GM20000 (cell line): ENCODE measurements around the gene TM4SF5.

Experiments
- DNase-seq: peaks from one replicate; pipeline ENCODE4 v3.0.0; 2012; ENCODE audit warnings: low spot score
- CTCF ChIP-seq: IDR thresholded peaks from 2 replicates; pipeline ENCODE4 v1.5.1; 2012; ENCODE audit warnings: mild to moderate bottlenecking, control low read depth; ENCODE audit errors: extremely low read depth, missing control alignments

TM4SF5 gene

GRCh38 chr17:4768298-4768697 lies 3.4 kb upstream of the TM4SF5 start:
- no peak for TF ChIP-seq CTCF
- DNase-seq = no peak

GRCh38 chr17:4769628-4770027 lies 2.1 kb upstream of the TM4SF5 start:
- DNase-seq = no peak
- TF ChIP-seq CTCF = no peak

- DNase-seq = no peak
- no peak for TF ChIP-seq CTCF
These were observed 538 bp downstream of the TM4SF5 start for GRCh38 chr17:4772235-4772613.

GRCh38 chr17:4777969-4778760 lies 6.5 kb downstream of the TM4SF5 start:
- no peak for TF ChIP-seq CTCF
- DNase-seq = no peak

- TF ChIP-seq CTCF = no peak
- DNase-seq = no peak
These were observed 8.8 kb downstream of the TM4SF5 start for GRCh38 chr17:4780325-4780955.

- no peak for TF ChIP-seq CTCF
- no peak for DNase-seq
These were observed 11.0 kb downstream of the TM4SF5 start for GRCh38 chr17:4782652-4783051.

GRCh38 chr17:4785311-4786105 lies 13.8 kb downstream of the TM4SF5 start:
- no peak for DNase-seq
- TF ChIP-seq CTCF = no peak
